Peyer's patch (tissue), 4 donors: Measurements from ENCODE around the gene DTX4.

Experiments
- POLR2A ChIP-seq, 2 donors: fragments of 450-650 bp; IDR thresholded peaks; one replicate each; pipeline ENCODE4 v1.5.1; 2017; ENCODE audit warnings: antibody characterized with exemption in 2 of 2, mild to moderate bottlenecking in 2 of 2, moderate library complexity in 2 of 2
- TF ChIP-seq, protein P1 (sequence below), 6 experiments: fragments of 450-650 bp in 4 of 6; fragments of 200-600 bp in 2 of 6; sonication (generic) in 1 of 6; IDR thresholded peaks; one replicate each; pipeline ENCODE4 v1.5.1; 2017 to 2019; ENCODE audit warnings: antibody characterized with exemption in 6 of 6, mild to moderate bottlenecking in 3 of 6, moderate library complexity in 1 of 6

GRCh38 chr11:59247531-59248227 lies 75.7 kb downstream of the DTX4 start:
- no peak for TF ChIP-seq POLR2A (IDR thresholded peaks at IDR 0.05)
- TF ChIP-seq, protein P1, sequence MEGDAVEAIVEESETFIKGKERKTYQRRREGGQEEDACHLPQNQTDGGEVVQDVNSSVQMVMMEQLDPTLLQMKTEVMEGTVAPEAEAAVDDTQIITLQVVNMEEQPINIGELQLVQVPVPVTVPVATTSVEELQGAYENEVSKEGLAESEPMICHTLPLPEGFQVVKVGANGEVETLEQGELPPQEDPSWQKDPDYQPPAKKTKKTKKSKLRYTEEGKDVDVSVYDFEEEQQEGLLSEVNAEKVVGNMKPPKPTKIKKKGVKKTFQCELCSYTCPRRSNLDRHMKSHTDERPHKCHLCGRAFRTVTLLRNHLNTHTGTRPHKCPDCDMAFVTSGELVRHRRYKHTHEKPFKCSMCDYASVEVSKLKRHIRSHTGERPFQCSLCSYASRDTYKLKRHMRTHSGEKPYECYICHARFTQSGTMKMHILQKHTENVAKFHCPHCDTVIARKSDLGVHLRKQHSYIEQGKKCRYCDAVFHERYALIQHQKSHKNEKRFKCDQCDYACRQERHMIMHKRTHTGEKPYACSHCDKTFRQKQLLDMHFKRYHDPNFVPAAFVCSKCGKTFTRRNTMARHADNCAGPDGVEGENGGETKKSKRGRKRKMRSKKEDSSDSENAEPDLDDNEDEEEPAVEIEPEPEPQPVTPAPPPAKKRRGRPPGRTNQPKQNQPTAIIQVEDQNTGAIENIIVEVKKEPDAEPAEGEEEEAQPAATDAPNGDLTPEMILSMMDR (IDR thresholded peaks at IDR 0.05), result no peak
